ENCODE measurements around the gene VEGFA. TPM values are rescaled to one million over a fixed set of nuclear protein-coding genes. Genes with fewer than 3 reads are reported as not detected.

VEGFA gene
- polyA plus RNA-seq, 2 of the 4 experiments (the other 2 are of a cell fraction) = 35.8 to 83.7 TPM

GRCh38 chr6:43795421-43795820, 25.4 kb downstream of the VEGFA start:
- H3K4me1 ChIP-seq = peaks cover 25% of the 10 kb centered on the region
- 94% methylated on average over 3 of the region's 8 CpGs for WGBS (ENCODE audit: missing lambda C conversion rate)
- H3K4me2 ChIP-seq = no peak overlapping the region
- ATAC-seq (no peak), DNase-seq (ENCODE audit: low read depth in 1 of 2, low spot score in 1 of 2) (no peak), FAIRE-seq (no peak)
- ChIA-PET POLR2A (no interaction called here), CTCF (interaction anchor here (0.5 to 5.2 kb wide), 3 partner anchors 21 to 86 kb away, joined by 3 to 24 read pairs (median 3); no protein-coding TSS in a partner anchor)
- H3K9me3 ChIP-seq = no peaks in the 10 kb centered on the region
- TF ChIP-seq USF2 (IDR thresholded peaks at IDR 0.05) = no peak
- no peak for TF ChIP-seq CBX2 (IDR thresholded peaks at IDR 0.05; ENCODE audit: borderline replicate concordance, low read depth)
- TF ChIP-seq FOSL2 (IDR thresholded peaks at IDR 0.05) = no peak
- TF ChIP-seq FOSL2 (CRISPR knock-in tag; IDR thresholded peaks at IDR 0.05) = no peak
- TF ChIP-seq CTCF (IDR thresholded peaks at IDR 0.05) = no peak
- no peak for TF ChIP-seq PHF8 (IDR thresholded peaks at IDR 0.05; ENCODE audit: borderline replicate concordance, low read depth)
- TF ChIP-seq FOSB (CRISPR knock-in tag; IDR thresholded peaks at IDR 0.05) = no peak
- no peak for TF ChIP-seq NPAS2 (CRISPR knock-in tag; IDR thresholded peaks at IDR 0.05; ENCODE audit: borderline replicate concordance)
- TF ChIP-seq PBX3 (IDR thresholded peaks at IDR 0.05) = no peak
- no peak for TF ChIP-seq RAD21 (conservative IDR thresholded peaks at IDR 0.05 in 1 of 2, IDR thresholded peaks at IDR 0.05 in 1 of 2)
- no peak for TF ChIP-seq NFE2L2 (conservative IDR thresholded peaks at IDR 0.05; ENCODE audit: low read length)
- no peak for TF ChIP-seq EHMT2 (IDR thresholded peaks at IDR 0.05; ENCODE audit: low read depth)
- H3K4me3 ChIP-seq = no peak overlapping the region
- H3K27ac ChIP-seq = no peak overlapping the region

GRCh38 chr6:43796168-43796567, 26.2 kb downstream of the VEGFA start:
- no peaks in the 10 kb centered on the region for H3K9me3 ChIP-seq
- no peak overlapping the region for H3K4me2 ChIP-seq
- TF ChIP-seq PHF8 (IDR thresholded peaks at IDR 0.05; ENCODE audit: borderline replicate concordance, low read depth) = no peak
- TF ChIP-seq ESRRA (IDR thresholded peaks at IDR 0.05; ENCODE audit: borderline replicate concordance, low read length) = no peak
- no peak for TF ChIP-seq NR3C1 (IDR thresholded peaks at IDR 0.05)
- ChIA-PET CTCF (interaction anchor here (1.4 to 1.9 kb wide), 2 partner anchors 28 to 30 kb away, joined by 3 to 10 read pairs; no protein-coding TSS in a partner anchor), POLR2A (no interaction called here)
- ATAC-seq (no peak), FAIRE-seq (no peak), DNase-seq (ENCODE audit: low read depth in 1 of 2, low spot score in 1 of 2) (no peak)
- peaks cover 25% of the 10 kb centered on the region for H3K4me1 ChIP-seq
- H3K27ac ChIP-seq = no peak overlapping the region
- H3K4me3 ChIP-seq = no peak overlapping the region
- 79% methylated on average over 5 of the region's 5 CpGs for WGBS (ENCODE audit: missing lambda C conversion rate)

GRCh38 chr6:43796903-43797890, 27.2 kb downstream of the VEGFA start:
- TF ChIP-seq BHLHE40 (IDR thresholded peaks at IDR 0.05; ENCODE audit: low read depth, low read length) = no peak
- TF ChIP-seq RAD21 (conservative IDR thresholded peaks at IDR 0.05 in 1 of 2, IDR thresholded peaks at IDR 0.05 in 1 of 2) = peak in 1 of 2 experiments; percentile 12; a peak in 1 of 5 replicates
- TF ChIP-seq EHMT2 (IDR thresholded peaks at IDR 0.05; ENCODE audit: low read depth) = no peak
- no peak for TF ChIP-seq FOXS1 (CRISPR knock-in tag; IDR thresholded peaks at IDR 0.05)
- TF ChIP-seq HOXB5 (CRISPR knock-in tag; IDR thresholded peaks at IDR 0.05) = no peak
- no peak for TF ChIP-seq KDM5A (IDR thresholded peaks at IDR 0.05)
- no peak for TF ChIP-seq NFE2L2 (conservative IDR thresholded peaks at IDR 0.05; ENCODE audit: low read length)
- TF ChIP-seq CBX2 (IDR thresholded peaks at IDR 0.05; ENCODE audit: borderline replicate concordance, low read depth) = no peak
- no peak overlapping the region for H3K4me2 ChIP-seq
- no peaks in the 10 kb centered on the region for H3K9me3 ChIP-seq
- DNase-seq (ENCODE audit: low read depth in 1 of 2, low spot score in 1 of 2) = no peak
- H3K4me1 ChIP-seq = peaks cover 25% of the 10 kb centered on the region
- ChIA-PET CTCF (interaction anchor here (0.9 to 1.9 kb wide), 4 partner anchors 22 to 276 kb away, joined by 3 to 10 read pairs (median 4); no protein-coding TSS in a partner anchor), POLR2A (no interaction called here)
- peak overlapping the region in 1 of 2 experiments; percentile 89; a peak in 4 of 6 replicates for H3K27ac ChIP-seq
- ATAC-seq = no peak
- 92% methylated on average over 9 of the region's 11 CpGs for WGBS (ENCODE audit: missing lambda C conversion rate)
- H3K4me3 ChIP-seq = no peak overlapping the region
- no peak for FAIRE-seq

Measured in A549 (cell line).